Activated T-cell treated with anti-CD3 and anti-CD28 coated beads for 24 hours (primary cell): ENCODE data around the gene LIF.
A peak's percentile ranks its signal among the peaks of the same experiment; 100 is the strongest.

Source experiments
- DNase-seq: peaks from one replicate; pipeline ENCODE4 v3.0.0-alpha.2; 2020; ENCODE audit warnings: low read depth

The LIF gene

GRCh38 chr22:30245985-30246813 lies at the start of gene LIF:
Gene LIF, minus strand, starts transcription at chr22:30246759. Its CDS starts 64 bp downstream, at chr22:30246695.
- peak; percentile 51 for DNase-seq

- DNase-seq = no peak
Measured at GRCh38 chr22:30296324-30296723, 49.8 kb upstream of the LIF start.

GRCh38 chr22:30295576-30295975 lies 49.0 kb upstream of the LIF start:
- DNase-seq = no peak

- no peak for DNase-seq
Measured at GRCh38 chr22:30294830-30295229, 48.3 kb upstream of the LIF start.

DNA sequence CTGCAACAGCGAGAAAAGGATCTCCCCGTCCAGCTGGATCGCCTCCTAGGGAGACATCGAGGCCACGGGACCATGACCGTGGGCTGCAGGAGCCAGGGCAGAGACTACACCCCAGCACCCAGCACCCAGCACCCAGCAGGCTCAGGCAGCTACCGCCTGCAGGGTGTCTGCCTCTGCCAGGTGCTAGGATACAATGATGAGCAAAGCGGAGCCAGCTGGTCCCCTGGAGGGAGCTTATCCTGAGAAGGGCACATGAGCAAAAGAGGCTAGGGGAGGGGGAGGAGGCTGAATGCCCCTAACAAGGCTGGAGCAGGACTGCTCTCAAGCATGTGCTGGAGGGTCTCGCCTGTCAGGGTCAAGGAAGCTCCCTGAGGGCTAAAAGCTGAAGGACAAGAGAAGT lies 47.5 kb upstream of the LIF start:
- DNase-seq = no peak

GRCh38 chr22:30293026-30293425 lies 46.5 kb upstream of the LIF start:
- DNase-seq = no peak

DNA sequence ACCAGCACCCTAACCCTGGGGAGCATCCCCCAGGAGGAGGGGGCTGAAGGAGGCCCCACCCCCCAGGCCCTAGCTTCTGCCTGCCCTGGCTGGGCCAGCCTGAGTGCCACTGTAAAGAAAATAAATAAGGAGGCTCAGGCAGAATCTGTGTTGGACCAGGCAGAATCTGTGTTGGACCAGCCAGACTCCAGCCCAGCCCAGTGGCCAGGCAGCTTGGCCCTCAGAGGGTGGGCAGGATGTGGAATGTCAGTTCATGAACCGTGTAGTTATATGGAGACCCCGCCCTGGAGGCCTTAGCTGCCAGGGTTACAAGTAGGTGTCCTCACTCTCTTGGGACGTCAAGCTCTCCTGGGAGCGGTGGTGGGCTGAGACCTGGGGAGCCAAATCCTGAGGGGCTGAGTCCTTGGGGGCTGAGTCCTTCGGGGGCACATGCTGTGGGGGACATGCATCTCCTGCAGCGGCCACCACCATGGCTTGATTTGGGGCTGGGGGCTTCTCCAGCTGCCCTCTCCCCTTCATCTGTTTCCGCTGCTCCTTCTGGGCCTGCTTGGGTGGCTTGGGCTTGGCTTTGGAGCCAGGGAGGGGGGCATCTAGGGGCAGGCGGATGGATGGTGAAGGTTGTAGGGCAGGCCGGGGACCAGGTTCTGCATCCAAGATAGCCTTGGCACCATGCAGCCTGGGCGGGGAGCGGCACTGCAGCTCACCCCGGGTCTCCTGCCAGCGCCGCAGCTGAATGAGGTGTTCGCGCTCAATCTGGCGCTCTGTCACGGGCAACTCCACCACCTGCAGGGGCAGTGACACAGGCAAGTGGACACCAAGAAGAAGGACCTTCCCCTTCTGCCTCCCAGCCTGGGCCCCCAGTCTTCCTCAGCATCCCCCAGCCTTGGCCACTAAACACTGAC lies 45.8 kb upstream of the LIF start:
- no peak for DNase-seq

GRCh38 chr22:30291058-30291892 lies 44.7 kb upstream of the LIF start:
- no peak for DNase-seq

DNA sequence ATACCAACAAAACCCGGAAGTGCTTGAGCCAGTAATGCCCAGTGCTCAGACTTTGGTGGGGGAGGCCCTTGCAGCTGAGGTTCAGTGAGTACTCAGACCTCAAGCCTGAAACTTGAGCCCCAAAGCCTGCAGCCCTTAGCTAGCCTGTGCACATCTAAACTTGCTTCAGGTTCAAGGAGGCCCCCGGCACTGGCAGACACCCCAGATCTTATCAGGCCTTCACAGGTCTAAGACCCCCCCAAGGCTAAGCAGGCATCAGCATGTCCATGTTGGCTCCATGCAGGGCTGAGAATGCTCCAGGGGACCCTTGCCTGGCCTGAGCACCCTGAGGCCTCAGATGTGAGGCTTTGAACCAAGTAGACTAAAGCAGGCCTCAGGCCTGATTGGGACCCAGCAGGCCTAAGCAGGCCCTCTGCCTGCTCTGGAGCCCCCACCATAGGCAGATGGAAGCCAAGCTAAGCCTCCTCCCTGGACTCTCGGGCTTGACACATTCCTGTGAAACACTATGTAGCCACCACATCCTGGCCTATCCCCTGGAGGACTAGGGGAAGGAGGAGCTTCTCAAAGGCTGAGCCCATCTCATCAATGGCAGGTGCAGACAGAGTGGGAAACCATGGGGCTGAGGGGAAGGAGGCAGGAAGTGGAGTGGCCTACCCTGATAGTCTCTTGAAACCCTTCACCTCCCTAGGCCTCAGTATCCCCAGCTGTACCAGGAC lies 43.9 kb upstream of the LIF start:
- DNase-seq = no peak

- DNase-seq = no peak
Measured at GRCh38 chr22:30289980-30290313, 43.4 kb upstream of the LIF start.

DNA sequence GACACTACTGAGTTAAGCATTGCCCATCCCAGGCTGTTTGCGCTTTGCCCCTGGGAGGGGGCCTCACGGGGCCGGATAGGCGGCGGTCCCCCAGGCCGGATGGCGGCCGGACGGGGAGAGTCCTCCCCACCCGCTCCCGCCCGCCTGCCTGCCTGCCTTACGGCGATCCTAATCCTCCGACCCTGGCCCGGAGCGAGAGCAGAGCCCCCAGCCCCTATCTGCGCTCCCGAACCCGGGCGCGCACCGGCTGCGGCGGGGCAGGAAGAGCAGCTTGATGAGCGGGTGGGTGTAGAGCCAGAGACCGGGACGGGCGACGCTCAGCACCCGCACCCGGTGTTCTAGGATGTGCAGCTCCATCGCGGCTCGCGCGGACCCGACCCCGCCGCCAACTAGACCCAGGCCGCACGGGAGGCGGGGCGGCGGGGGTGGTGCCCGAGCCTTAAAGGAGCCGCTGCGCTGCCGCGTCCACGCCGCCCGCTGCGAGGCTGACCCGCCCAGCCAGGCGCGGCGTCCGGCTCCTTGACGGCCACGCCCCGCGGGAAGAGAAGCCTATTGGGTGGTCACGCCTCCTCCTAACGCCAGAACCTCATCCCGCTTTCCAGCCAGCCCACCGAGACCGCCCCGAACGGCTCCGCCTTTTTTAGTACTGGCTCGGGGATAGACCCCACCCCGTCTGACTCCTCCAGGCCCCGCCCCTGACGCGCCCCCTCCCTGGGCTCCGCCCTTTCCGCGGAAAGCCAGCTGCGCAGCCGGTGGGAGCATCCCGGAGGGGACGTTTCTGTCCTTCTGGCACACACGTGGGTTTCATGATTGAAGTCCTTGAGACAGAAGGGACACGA lies 42.8 kb upstream of the LIF start, which contains the start of gene CASTOR1:
TSS of gene CASTOR1 (minus strand) at position 365 of the 839 bp plus-strand sequence. CDS start at position 357, 8 bp downstream.
- peak; percentile 90 for DNase-seq

GRCh38 chr22:30288419-30289140 lies 42.0 kb upstream of the LIF start:
- no peak for DNase-seq

DNA sequence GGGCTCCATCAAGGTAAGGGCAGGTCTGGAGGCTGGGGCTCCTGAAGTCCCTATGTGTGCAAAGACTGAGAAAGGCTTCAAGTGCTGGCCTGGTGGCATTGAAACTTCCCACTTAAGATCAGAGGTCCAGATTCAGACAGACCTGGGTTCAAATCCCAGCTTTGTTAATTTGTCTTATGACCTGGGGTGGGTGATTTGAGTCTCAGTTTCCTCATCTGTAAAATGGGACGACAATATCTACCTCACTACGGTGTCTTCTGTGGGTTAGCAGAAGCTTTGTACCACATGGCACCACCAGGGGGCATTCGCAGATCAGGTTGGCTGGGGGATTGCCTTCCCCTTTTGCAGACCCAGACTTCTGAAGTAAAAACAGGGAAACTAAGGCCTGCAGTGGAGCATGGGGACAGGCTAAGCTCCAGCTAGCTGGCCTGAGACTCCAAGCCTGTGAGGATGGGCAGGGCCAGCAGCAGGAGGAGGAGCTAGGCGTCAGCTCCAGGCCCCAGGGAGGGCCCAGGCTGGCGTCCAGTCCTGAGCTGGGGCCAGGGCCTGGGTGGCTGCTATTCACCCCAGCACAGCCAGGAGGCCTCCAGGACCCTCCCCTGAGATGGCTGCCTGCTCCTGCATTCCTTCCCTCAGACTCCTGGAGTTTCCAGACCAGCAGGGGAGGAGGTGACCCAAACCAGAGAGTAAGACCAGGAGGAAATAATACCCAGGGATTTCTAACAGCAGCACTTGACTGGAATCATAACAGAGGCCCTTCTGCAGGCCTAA lies 41.3 kb upstream of the LIF start:
- DNase-seq = peak; percentile 85

DNA sequence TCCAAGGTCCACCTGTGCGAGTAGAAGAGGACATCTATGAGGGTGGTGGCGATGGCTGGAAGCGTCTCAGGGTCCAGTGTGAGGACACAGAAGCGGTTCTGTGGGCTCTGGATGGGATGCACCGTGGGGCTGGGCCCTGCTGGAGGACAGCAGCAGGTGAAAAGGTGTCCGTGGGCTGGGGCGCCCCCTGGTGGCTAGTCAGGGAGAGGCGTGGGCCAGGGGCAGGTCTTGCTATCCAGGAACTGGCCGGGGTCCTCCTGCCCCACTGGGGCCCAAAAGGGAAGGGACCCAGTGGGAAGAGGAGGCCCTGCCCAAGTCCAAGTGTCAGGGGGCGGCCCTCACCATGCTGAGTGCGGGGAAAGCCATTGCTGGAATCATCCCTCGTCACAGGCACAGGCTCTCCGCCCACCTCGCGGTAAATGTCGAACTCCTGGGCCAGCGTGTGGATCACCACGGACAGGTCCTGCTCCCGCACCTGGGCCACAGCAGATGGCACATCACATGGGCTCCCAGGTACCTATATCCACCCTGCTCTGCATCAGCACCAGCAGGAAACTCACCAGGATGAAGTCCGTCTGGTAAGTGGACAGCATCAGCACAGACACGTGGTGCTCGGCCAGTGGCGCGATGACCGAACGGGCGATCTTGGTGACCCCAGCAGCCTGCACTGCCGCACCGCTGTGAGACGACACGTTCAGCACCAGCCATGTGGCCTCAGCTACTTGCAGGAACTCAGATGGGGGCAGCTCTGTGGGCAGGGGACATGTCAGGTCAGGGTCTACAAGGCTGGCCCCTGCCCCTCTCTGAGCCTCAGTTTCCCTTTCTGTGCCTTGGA lies 40.5 kb upstream of the LIF start:
- DNase-seq = peak; percentile 80

DNA sequence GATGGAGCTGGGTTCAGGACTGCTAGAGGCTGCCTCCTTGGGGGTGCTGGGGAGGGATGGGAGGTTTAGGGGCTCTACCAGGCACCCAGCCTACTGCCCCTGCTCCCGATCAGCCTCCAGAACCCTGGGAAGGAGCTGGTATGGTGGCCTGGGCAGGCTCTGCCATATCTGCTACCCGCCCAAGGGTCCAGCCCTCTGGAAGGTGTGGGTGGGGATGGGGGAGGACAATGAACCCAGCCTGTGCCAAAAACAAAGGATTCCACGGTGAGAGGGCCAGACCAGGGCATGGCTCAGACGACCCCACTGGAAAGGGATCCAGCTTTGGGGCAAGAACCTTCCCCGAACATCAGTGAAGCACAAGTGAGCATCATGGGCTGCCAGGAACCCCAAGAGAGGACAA lies 39.8 kb upstream of the LIF start:
- no peak for DNase-seq

DNA sequence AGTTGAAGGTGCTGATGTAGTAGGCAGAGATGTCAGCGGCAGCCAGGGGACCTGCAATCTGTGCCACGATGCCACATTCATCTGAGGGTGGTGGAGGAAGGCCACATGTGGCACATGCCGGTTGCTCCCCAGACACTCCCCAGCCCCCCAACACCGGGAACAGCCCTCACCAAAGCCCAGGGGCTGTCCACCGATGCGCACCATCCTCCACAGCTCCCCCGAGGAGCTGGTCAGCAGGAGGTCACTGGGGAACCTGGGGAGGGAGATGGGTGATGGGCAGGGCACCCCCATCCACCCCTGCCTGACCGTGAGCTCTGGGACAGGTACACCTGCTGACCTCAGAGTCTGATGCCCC lies 39.3 kb upstream of the LIF start:
- DNase-seq = no peak

DNA sequence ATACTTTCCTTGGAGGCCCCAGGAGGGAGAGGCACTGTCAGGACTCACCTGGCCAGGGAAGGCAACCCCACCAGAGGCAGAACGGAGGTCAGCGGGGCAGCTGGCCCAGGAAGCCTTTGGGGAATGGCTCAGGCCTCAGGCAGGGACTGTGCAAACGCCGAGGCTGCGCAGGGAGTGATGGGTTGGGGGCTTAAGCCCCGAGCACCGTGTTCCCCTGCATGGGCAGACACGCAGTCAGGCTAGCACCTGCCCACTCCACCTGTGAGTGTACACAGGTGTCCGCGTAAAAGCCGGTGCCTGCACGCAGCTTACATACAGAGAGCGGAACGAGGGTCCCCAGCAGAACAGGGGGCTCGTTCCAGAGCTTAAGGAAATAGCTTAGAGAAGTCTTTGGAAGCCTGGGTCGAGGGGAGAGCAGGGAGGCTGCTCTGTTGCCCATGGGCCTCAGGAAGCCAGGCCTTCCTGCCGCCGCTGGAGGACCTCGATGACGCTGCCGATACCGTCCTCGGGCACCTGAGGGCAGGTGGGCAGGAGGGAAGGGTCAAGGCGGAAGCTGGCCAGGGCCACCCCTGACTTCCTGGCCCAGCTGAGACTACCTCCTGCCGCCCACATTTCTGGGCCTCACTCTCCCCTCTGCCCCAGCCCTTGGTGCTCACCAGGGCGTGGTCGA lies 38.8 kb upstream of the LIF start:
- no peak for DNase-seq

DNA sequence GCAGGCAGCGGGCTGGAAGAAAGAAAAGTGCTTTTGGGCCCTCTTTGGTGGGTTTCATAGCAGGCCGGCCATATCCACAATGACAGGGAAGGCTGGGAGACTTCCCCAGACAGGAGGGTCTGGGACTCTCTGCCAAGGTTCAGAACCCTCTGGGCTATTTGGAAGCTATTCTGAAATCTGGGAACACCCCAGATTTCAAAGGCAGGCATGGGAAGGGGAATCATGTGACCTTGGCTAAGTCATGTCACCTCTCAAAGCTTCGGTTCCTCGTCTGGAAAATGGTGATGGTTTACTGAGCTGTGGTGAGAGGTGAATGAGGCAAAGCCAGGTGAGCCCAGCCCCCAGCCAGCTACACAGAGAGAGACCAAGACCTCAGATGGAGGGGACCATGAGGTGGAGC lies 38.1 kb upstream of the LIF start:
- no peak for DNase-seq
